Activated T-cell treated with anti-CD3 and anti-CD28 coated beads for 1 hour (primary cell): ENCODE measurements around the gene CLDN34.
A peak's percentile ranks its signal among the peaks of the same experiment; 100 is the strongest.

ENCODE experiments used
- DNase-seq: peaks from one replicate; pipeline ENCODE4 v3.0.0-alpha.2; 2020; ENCODE audit warnings: low read depth

CLDN34 gene, protein sequence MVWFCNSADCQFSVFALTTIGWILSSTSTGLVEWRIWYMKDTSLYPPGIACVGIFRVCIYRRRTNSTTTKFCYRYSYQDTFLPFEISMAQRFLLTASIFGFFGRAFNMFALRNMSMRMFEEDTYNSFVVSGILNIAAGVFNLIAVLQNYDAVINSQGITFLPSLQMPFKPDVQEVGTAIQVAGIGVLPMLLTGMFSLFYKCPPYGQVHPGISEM

GRCh38 chrX:9966775-9967408 is at the start of gene CLDN34:
CLDN34 (plus strand) TSS chrX:9967358; CDS start chrX:9967358, 0 bp downstream.
- DNase-seq = no peak

GRCh38 chrX:9917861-9918260 is 49.3 kb upstream of the CLDN34 start:
- DNase-seq = no peak

GRCh38 chrX:9919632-9920172 is 47.5 kb upstream of the CLDN34 start:
- DNase-seq = no peak

GRCh38 chrX:9921407-9921806 is 45.8 kb upstream of the CLDN34 start:
- DNase-seq = no peak

DNA sequence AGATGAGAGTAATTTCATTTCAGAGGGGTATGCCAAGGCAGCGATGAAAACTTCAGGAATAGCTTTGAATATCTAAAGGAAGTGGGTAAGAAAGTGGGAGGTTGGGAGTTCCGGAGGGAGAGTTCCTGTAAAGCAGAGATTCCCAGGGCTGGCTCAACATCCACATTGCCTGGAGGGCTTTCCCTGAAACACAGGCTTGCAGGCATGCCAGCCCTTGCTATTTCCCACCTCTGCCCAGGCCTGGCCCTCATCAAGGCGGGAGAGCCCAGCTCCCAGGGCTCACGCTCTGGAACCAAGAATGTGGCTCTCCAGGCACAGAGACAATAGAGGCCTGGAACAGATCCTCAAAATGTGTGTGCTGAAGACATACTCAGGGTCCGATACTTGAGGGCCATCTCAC is 43.8 kb upstream of the CLDN34 start:
- no peak for DNase-seq

DNA sequence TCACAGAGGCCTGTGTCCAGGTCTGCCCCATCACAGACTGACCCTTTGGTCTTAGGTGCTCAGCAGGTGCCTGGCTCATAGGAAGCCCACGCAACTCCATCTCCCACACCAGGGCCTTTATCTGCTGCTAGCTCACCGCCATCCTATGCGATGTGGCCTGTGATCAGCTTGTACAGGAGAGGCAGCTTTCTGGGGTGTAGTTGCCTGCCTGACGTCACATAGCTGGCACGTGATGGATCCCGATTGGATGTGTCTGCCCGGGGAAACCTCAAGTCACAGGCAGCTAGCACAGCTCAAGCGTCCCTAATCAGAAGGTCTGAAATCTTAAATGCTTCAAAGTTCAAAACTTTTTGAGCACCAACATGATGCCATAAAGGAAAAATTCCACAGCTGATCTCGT is 41.2 kb upstream of the CLDN34 start:
- no peak for DNase-seq

- no peak for DNase-seq
Observed at GRCh38 chrX:9927698-9928482, 39.3 kb upstream of the CLDN34 start.

DNA sequence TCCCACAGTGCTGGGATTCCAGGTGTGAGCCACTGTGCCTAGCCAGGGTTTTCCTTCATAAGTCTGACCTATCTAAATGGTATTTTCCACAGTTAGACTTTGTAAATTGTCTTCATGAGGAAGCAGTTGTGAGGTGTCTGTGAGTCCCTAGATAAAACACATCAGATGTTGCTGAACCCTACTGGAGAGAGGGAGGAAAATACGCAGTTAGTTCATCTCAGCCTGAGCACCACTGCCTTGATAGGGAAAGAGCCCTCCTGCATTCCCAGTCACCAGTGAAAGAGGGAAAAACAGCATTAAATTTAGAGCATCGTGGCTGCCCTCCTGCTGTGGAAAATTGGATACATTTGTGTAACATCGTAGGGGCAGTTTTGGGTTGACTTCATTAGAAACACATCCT is 31.7 kb upstream of the CLDN34 start:
- no peak for DNase-seq

DNA sequence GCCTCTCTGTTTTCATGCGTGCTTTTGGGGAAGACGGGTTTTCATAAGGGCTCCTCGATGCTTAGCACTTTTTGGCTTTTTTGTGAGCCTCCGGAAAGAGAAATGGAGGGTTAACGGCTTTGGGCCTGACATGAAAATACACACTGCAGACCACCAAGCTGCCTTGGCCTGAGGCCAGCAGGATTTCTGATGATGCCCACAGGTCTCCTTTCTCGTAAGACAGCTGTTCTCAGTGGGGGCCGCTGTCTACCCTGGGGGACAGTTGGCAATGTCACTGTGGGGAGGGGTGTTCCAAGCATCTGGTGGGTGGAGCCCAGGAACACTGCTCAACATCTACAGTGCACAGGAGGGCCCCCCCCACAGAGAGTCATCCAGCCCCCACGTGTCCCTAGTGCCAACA is 29.4 kb upstream of the CLDN34 start:
- no peak for DNase-seq

DNA sequence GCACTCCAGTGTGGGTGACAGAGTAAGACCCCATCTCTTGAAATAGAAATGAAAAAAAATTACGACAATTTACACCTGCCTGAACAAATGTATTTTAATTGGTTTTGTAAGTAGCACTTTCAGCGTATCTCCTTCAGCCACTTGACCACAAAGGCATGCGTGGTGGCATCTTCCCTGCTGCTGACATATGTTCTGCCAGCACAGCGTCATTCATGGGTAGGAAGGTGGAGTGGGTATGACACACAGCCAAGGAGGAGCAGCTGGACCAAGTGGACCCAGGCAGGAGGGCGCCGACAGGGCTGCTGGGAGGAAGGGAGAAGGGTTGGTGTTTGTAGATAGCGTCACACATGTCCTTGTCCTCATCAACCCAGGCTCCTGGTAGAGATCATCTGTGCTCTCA is 28.6 kb upstream of the CLDN34 start:
- no peak for DNase-seq

- no peak for DNase-seq
Observed at GRCh38 chrX:9940421-9940820, 26.7 kb upstream of the CLDN34 start.

- DNase-seq = peak; percentile 1
Observed at GRCh38 chrX:9942086-9942485, 25.1 kb upstream of the CLDN34 start.

DNA sequence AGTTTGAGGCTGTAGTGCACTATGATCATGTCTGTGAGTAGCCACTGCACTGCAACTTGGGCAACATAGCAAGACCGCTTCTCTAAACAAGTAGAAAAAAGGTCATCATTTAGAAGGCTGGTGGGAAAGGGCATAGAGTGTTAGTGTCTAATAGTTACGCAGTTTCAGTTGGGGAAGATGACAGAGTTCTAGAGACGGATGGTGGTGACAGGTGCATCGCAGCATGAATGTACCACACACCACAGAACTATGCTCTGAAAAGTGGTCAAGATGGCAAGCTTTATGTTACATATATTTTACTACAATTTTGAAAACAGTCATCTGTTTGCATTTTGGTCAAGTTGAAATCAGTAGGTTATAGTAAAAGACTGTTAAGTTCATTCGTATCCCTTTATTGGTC is 23.7 kb upstream of the CLDN34 start:
- no peak for DNase-seq

GRCh38 chrX:9947131-9947794 is 19.9 kb upstream of the CLDN34 start:
- DNase-seq = no peak

DNA sequence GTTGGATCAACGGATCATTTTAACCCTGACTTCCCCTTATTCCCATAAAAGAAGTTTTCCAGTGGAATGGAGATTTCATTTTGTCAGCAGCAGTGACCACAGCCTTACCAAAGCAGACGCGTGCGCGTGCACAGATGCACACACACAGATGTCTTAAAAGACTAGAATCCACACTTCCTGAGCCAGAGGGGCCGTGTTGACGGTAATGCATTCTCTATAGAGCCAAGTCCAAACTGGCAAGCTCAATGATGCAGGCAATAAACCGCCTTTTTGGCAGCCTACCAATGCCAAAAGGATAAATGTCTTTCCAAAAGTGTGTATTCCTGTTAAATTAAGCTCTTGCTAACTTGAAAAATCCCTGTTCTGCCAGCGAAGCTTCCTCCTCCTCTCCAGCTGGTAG is 18.8 kb upstream of the CLDN34 start:
- DNase-seq = no peak

DNA sequence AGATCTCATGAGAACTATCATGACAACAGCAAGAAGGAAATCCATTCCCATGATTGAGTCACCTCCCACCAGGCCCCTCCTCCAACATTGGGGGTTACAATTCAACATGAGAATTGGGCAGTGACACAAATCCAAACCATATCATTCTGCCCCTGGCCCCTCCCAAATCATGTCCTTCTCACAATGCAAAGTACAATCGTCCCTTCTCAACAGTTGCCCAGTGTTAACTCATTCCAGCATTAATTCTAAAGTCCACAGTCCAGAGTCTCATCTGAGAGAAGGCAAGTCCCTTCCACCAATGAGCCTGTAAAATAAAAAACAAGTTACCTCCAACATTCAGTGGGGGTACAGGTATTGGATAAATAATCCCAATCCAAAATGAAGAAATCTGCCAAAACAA is 14.9 kb upstream of the CLDN34 start:
- no peak for DNase-seq

DNA sequence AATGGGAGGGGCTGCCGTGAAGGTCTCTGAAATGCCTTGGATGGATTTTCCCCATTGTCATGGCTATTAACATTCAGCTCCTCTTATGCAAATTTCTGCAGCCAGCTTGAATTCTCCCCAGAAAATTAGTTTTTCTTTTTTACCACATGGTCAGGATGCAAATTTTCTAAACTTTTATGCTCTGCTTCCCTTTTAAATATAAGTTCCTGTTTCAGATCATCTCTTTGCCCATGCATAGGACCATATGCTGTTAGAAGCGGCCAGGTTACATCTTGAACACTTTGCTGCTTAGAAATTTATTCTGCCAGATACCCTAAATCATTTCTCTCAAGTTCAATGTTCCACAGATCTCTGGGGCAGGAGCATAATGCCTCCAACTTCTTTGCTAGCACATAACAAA is 13.8 kb upstream of the CLDN34 start:
- DNase-seq = no peak

- no peak for DNase-seq
Observed at GRCh38 chrX:9955506-9955905, 11.7 kb upstream of the CLDN34 start.

- no peak for DNase-seq
Observed at GRCh38 chrX:9957743-9958142, 9.4 kb upstream of the CLDN34 start.

GRCh38 chrX:9958183-9958582 is 9.0 kb upstream of the CLDN34 start:
- no peak for DNase-seq

DNA sequence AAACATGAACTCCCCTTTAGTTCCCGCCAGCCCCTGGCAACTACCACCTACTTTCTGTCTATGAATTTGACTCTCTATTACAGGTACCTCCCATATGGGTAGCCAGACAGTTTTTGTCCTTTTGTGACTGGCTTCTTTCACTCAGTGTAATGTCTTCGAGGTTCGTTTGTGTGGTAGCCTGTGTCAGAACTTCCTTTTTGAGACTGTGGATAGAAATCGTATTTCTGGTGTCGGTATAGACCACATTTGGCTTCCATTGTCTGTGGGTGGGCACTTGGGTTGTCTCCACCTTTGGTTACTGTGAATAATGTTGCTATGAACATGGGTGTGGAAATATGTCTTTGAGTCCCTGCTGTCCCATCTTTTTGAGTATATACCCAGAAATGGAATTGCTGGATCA is 5.4 kb upstream of the CLDN34 start:
- no peak for DNase-seq

DNA sequence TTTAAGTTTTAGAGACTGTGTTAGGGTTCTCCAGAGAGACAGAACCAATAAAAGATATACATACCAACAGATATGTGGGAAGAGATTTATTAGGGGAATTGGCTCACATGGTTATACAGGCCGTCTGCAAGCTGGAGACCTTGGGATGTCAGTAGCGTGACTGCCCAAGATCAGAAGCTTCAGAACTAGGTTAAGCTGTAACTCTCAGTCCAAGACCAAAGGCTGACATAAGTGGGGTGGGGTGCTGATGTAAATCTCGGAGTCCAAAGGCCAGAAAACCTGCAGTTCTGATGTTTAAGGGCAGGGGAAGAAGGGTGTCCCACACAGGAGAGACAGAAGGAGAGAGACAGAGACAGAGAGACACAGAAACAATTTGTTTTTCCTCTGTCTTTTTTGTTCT is 10.5 kb downstream of the CLDN34 start:
- no peak for DNase-seq

GRCh38 chrX:9980401-9980800 is 13.2 kb downstream of the CLDN34 start:
- DNase-seq = no peak
